GM12891 (cell line): ENCODE data around the gene GRAMD1A.

Experiments
- POLR2A ChIP-seq: IDR thresholded peaks from 2 replicates; pipeline ENCODE4 v1.6.1; 2011; ENCODE audit warnings: low read depth, low read length, control low read depth
- POLR2AphosphoS5 ChIP-seq: IDR thresholded peaks from 2 replicates; pipeline ENCODE4 v1.6.1; 2011; ENCODE audit warnings: low read depth, low read length, control low read depth
- POU2F2 ChIP-seq: IDR thresholded peaks from 2 replicates; pipeline ENCODE4 v1.6.1; 2011; ENCODE audit warnings: low read depth, mild to moderate bottlenecking, control low read depth, low read length, moderate library complexity
- SPI1 ChIP-seq: IDR thresholded peaks from 2 replicates; pipeline ENCODE4 v1.6.1; 2011; ENCODE audit warnings: low read depth, low read length, control low read depth
- TAF1 ChIP-seq: IDR thresholded peaks from 2 replicates; pipeline ENCODE4 v1.6.1; 2011; ENCODE audit warnings: low read depth, low read length, control low read depth

DNA sequence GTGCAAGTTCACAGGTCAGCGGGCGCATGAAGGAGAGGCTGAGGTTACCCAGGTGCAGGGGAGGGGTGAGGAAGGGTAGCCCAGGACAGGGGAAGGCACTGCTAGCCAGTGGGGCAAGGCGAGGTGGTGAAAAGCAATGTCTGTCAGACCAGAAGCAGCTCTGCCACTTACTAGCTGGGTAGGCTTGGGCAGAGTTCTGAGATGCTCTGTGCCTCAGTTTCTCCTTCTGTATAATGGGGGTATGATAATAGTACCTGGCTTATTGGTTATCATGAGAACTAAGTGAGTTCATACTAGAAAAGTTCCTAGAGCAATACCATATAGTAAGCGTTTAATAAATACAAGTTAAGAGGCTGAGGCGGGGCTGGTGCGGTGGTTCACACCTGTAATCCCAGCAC, 15.8 kb downstream of the GRAMD1A start:
- TF ChIP-seq POLR2AphosphoS5, result no peak
- no peak for TF ChIP-seq POLR2A
- no peak for TF ChIP-seq TAF1
- no peak for TF ChIP-seq POU2F2
- TF ChIP-seq SPI1, result no peak
